ENCODE measurements around the gene MEP1A. TPM values are rescaled to one million over a fixed set of nuclear protein-coding genes. Genes with fewer than 3 reads are reported as not detected.

Gene MEP1A
- total RNA-seq, 2 experiments from 2014 or later: not detected

DNA sequence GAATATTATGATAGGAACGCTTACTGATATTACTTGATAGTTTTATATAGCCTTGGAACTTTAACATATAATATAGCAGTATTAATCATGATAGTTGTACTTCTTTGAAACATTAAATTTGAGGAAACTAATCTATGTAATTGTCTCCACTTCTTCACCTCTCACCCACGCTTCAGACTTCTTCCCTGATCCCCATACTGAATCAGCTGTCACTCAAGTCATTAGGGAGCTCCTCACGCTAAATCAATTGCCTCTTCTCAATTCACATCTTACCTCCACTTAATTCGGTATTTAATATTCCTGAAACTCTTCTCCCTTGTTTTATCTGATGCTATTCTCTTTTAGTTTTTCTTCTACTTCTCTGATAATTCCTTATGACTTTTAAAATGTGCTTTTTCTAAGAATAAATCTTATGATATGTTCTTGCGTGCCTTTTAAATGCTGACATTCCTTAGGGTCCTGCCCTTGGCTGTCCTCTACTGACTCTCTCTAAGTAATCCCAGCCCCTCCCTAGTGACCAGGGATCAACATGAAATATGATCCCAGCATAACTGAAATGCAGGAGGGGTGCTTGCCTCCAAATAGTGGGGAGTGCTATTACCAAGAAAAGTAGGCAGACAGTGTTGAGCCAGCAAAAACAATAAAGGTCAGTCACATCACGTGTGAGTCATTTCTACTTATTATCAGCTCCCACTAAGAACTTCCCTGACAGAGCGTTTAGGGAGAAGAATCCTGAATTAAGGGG is 36.5 kb upstream of the MEP1A start:
- TF ChIP-seq, protein P1, sequence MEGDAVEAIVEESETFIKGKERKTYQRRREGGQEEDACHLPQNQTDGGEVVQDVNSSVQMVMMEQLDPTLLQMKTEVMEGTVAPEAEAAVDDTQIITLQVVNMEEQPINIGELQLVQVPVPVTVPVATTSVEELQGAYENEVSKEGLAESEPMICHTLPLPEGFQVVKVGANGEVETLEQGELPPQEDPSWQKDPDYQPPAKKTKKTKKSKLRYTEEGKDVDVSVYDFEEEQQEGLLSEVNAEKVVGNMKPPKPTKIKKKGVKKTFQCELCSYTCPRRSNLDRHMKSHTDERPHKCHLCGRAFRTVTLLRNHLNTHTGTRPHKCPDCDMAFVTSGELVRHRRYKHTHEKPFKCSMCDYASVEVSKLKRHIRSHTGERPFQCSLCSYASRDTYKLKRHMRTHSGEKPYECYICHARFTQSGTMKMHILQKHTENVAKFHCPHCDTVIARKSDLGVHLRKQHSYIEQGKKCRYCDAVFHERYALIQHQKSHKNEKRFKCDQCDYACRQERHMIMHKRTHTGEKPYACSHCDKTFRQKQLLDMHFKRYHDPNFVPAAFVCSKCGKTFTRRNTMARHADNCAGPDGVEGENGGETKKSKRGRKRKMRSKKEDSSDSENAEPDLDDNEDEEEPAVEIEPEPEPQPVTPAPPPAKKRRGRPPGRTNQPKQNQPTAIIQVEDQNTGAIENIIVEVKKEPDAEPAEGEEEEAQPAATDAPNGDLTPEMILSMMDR (IDR thresholded peaks at IDR 0.05): no peak
- H3K36me3 ChIP-seq (ENCODE audit: insufficient read depth, low read length): no peaks in the 10 kb centered on the region

GRCh38 chr6:46757214-46757596 is 36.0 kb upstream of the MEP1A start:
- Mint-ChIP-seq H3K27me3 (peaks cover 22% of the 10 kb centered on the region), H3K4me1 (ENCODE audit: low read depth) (no peaks in the 10 kb centered on the region), H3K27ac (no peak overlapping the region), H3K9me3 (no peaks in the 10 kb centered on the region), H3K4me3 (no peak overlapping the region), H3K36me3 (ENCODE audit: low read depth) (no peaks in the 10 kb centered on the region)
- no peak for ATAC-seq (ENCODE audit: poor library complexity)
- DNase-seq: no peak
- Histone ChIP-seq H3K27me3 (ENCODE audit: control insufficient read depth in 1 of 2, insufficient read depth in 2 of 2, low read length in 2 of 2) (peaks cover 3 to 5% of the 10 kb centered on the region in 2 experiments), H3K4me1 (ENCODE audit: insufficient read depth, low read length) (no peaks in the 10 kb centered on the region), H3K4me3 (ENCODE audit: low read length) (no peak overlapping the region), H3K27ac (ENCODE audit: low read depth in 1 of 2, low read length in 2 of 2) (no peak overlapping the region), H3K9me3 (ENCODE audit: control insufficient read depth in 1 of 2, insufficient read depth in 1 of 2, low read length in 2 of 2) (no peaks in the 10 kb centered on the region), H3K36me3 (ENCODE audit: insufficient read depth, low read length) (no peaks in the 10 kb centered on the region)
- intact Hi-C loops (cut with DNase I, micrococcal nuclease): no loop called here
- TF ChIP-seq, protein P1 (IDR thresholded peaks at IDR 0.05): no peak
- ChIA-PET CTCF (no interaction called here), POLR2A (no interaction called here)

More for the DNA sequence above, 36.5 kb upstream of the MEP1A start:
- H3K4me1 ChIP-seq (ENCODE audit: insufficient read depth, low read length): no peaks in the 10 kb centered on the region
- H3K4me3 ChIP-seq (ENCODE audit: low read length): no peak overlapping the region
- peaks cover 3 to 5% of the 10 kb centered on the region in 2 experiments for H3K27me3 ChIP-seq (ENCODE audit: control insufficient read depth in 1 of 2, insufficient read depth in 2 of 2, low read length in 2 of 2)
- Mint-ChIP-seq H3K9me3 (no peaks in the 10 kb centered on the region), H3K4me1 (ENCODE audit: low read depth) (no peaks in the 10 kb centered on the region), H3K36me3 (ENCODE audit: low read depth) (no peaks in the 10 kb centered on the region), H3K27me3 (peaks cover 22% of the 10 kb centered on the region), H3K4me3 (no peak overlapping the region), H3K27ac (no peak overlapping the region)
- intact Hi-C loops (cut with DNase I, micrococcal nuclease): no loop called here
- H3K27ac ChIP-seq (ENCODE audit: low read depth in 1 of 2, low read length in 2 of 2): no peak overlapping the region
- ATAC-seq (ENCODE audit: poor library complexity): no peak
- no peak for DNase-seq
- POLR2A ChIA-PET: no interaction called here
- H3K9me3 ChIP-seq (ENCODE audit: control insufficient read depth in 1 of 2, insufficient read depth in 1 of 2, low read length in 2 of 2): no peaks in the 10 kb centered on the region
- CTCF ChIA-PET: no interaction called here

DNA sequence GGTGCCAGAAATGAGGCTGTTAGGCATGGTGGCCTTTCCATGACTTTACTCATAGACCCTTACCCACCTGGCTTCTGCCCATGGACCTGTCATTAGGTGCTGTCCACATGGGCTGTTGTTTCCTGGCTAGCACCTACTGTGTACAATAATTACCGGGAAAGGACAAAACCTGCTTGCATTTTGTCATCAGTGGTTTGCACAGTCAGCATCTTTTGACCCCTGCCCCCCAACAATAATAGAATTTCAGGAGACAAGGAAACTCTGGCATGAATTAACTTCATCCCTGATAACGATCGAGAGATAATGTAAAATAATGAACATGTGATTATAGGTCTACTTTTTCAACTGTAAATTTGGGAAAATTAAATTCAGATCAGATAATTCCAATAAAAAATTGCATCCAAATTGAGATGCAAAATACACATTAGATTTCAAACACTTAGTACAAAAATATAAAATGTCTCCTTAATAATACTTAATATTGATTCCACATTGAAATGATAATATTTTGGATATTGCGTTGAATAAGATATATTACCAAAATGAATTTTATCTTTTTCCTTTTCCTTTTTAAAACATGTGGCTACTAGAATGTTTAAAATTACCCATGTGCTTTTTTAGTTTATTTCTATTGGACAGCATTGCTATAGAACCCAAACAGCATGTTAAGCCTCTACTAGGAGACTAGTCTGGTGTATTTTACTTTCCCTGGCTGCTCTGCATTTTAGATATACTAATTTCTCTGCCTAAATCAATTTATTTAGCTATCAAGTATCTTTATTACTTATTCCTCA is 34.0 kb upstream of the MEP1A start:
- peaks cover 25% of the 10 kb centered on the region for H3K27me3 Mint-ChIP-seq
- H3K27ac Mint-ChIP-seq: no peak overlapping the region
- H3K4me3 ChIP-seq (ENCODE audit: low read length): no peak overlapping the region
- no peaks in the 10 kb centered on the region for H3K36me3 Mint-ChIP-seq (ENCODE audit: low read depth)
- peaks cover 0 to 5% of the 10 kb centered on the region in 2 experiments for H3K27me3 ChIP-seq (ENCODE audit: control insufficient read depth in 1 of 2, insufficient read depth in 2 of 2, low read length in 2 of 2)
- TF ChIP-seq, protein P1 (IDR thresholded peaks at IDR 0.05): no peak
- H3K27ac ChIP-seq (ENCODE audit: low read depth in 1 of 2, low read length in 2 of 2): no peak overlapping the region
- no peak for ATAC-seq (ENCODE audit: poor library complexity)
- H3K9me3 Mint-ChIP-seq: no peaks in the 10 kb centered on the region
- DNase-seq: no peak
- H3K4me3 Mint-ChIP-seq: no peak overlapping the region
- no peaks in the 10 kb centered on the region for H3K36me3 ChIP-seq (ENCODE audit: insufficient read depth, low read length)
- CTCF ChIA-PET: no interaction called here
- H3K4me1 ChIP-seq (ENCODE audit: insufficient read depth, low read length): no peaks in the 10 kb centered on the region
- no peaks in the 10 kb centered on the region for H3K4me1 Mint-ChIP-seq (ENCODE audit: low read depth)
- intact Hi-C loops (cut with DNase I, micrococcal nuclease): no loop called here
- POLR2A ChIA-PET: no interaction called here
- no peaks in the 10 kb centered on the region for H3K9me3 ChIP-seq (ENCODE audit: control insufficient read depth in 1 of 2, insufficient read depth in 1 of 2, low read length in 2 of 2)
